Iris pigment epithelial cell (primary cell): ENCODE results near the gene ABTB2.

Source experiments
- DNase-seq: peaks from one replicate; pipeline ENCODE4 v3.0.0-alpha.2; 2011; ENCODE audit warnings: low read depth

ABTB2 gene

GRCh38 chr11:34315394-34315793 is 42.4 kb downstream of the ABTB2 start:
- no peak for DNase-seq

GRCh38 chr11:34314936-34315335 is 42.9 kb downstream of the ABTB2 start:
- no peak for DNase-seq

GRCh38 chr11:34314176-34314575 is 43.6 kb downstream of the ABTB2 start:
- no peak for DNase-seq

- DNase-seq, result no peak
Observed at GRCh38 chr11:34313099-34313517, 44.7 kb downstream of the ABTB2 start.

GRCh38 chr11:34311126-34311525 is 46.7 kb downstream of the ABTB2 start:
- DNase-seq, result no peak

GRCh38 chr11:34309965-34310364 is 47.8 kb downstream of the ABTB2 start:
- no peak for DNase-seq

- DNase-seq, result peak; percentile 87
Observed at GRCh38 chr11:34308913-34309585, 48.8 kb downstream of the ABTB2 start.

GRCh38 chr11:34308049-34308912 is 49.5 kb downstream of the ABTB2 start:
- peak; percentile 36 for DNase-seq

GRCh38 chr11:34305780-34306179 is 52.0 kb downstream of the ABTB2 start:
- no peak for DNase-seq

- DNase-seq, result peak; percentile 64
Observed at GRCh38 chr11:34305193-34305592, 52.6 kb downstream of the ABTB2 start.

GRCh38 chr11:34303028-34303570 is 54.7 kb downstream of the ABTB2 start:
- DNase-seq, result no peak

- peak; percentile 97 for DNase-seq
Observed at GRCh38 chr11:34302046-34302921, 55.5 kb downstream of the ABTB2 start.

GRCh38 chr11:34300926-34301295 is 56.9 kb downstream of the ABTB2 start:
- DNase-seq, result peak; percentile 16

- no peak for DNase-seq
Observed at GRCh38 chr11:34300026-34300925, 57.5 kb downstream of the ABTB2 start.

GRCh38 chr11:34299284-34299972 is 58.4 kb downstream of the ABTB2 start:
- DNase-seq, result no peak

- DNase-seq, result no peak
Observed at GRCh38 chr11:34298871-34299270, 58.9 kb downstream of the ABTB2 start.

- DNase-seq, result no peak
Observed at GRCh38 chr11:34296412-34296811, 61.4 kb downstream of the ABTB2 start.

GRCh38 chr11:34292546-34292945 is 65.3 kb downstream of the ABTB2 start:
- no peak for DNase-seq

- DNase-seq, result no peak
Observed at GRCh38 chr11:34292111-34292510, 65.7 kb downstream of the ABTB2 start.

- no peak for DNase-seq
Observed at GRCh38 chr11:34290926-34291325, 66.9 kb downstream of the ABTB2 start.
